LoVo (cell line): ENCODE data around the gene GBF1.

Experiments
- DNase-seq: peaks from one replicate; pipeline ENCODE4 v3.0.0-alpha.2; 2016; ENCODE audit warnings: low spot score

Gene GBF1

GRCh38 chr10:102422545-102423129 lies 177.3 kb downstream of the GBF1 start:
- peak; percentile 87 for DNase-seq

- no peak for DNase-seq
Measured at GRCh38 chr10:102423372-102423968, 178.1 kb downstream of the GBF1 start.

- DNase-seq, result no peak
Measured at GRCh38 chr10:102424145-102424544, 178.8 kb downstream of the GBF1 start.

- no peak for DNase-seq
Measured at GRCh38 chr10:102424916-102425315, 179.6 kb downstream of the GBF1 start.

GRCh38 chr10:102425444-102425843 lies 180.1 kb downstream of the GBF1 start:
- no peak for DNase-seq

GRCh38 chr10:102426803-102427287 lies 181.5 kb downstream of the GBF1 start:
- no peak for DNase-seq

GRCh38 chr10:102429468-102429867 lies 184.1 kb downstream of the GBF1 start:
- DNase-seq, result no peak

GRCh38 chr10:102431452-102432124 lies 186.3 kb downstream of the GBF1 start:
- peak; percentile 8 for DNase-seq
